SU-DHL-6 (cell line): ENCODE results near the gene SREBF2.

Source experiments
- CTCF ChIP-seq: fragments of 200-600 bp; sonication (generic); IDR thresholded peaks from one replicate; pipeline ENCODE4 v1.5.1; 2017; ENCODE audit warnings: antibody characterized with exemption, mild to moderate bottlenecking, low read length, moderate library complexity; ENCODE audit not compliant: insufficient read depth, poor library complexity, severe bottlenecking
- EZH2phosphoT487 ChIP-seq: fragments of 200-600 bp; sonication (generic), shearing (Covaris generic); conservative IDR thresholded peaks from 2 replicates; pipeline ENCODE4 v1.6.1; 2018; ENCODE audit warnings: mild to moderate bottlenecking, antibody characterized with exemption, low read length, moderate library complexity, mixed read lengths

DNA sequence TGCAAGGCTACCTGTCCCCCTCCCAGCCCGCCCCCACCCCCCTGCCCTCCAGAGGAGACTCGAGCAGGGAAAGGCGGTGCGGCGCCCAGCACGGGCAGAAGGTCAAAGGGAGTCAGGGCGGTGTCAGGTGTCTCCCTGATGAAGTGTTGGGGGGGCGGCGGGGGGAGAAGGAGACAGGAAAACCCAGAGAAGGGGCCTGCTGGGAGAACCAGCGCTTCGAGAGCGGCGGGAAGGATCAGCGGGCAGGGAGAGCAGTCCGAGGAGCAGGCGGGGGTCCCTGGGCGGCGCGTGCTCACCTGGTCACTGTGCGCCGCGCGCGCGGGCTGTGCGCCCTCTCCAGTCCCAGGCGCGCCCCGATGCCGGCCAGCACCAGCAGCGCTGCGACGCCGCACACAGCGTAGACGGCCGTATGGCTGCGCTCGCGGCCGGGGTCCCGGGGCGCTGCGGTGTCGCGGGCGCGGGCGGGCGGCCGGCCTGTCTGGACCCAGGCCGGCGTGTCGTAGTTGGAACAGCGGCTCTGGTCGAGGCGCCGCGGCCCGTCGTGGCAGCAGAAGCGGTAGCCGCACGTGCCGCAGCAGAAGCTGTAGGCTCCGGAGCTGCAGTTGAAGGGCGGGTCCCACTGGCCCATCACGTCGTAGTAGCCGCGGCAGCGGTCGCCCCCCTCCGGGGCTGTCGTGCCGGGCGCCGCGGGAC is 81.1 kb downstream of the SREBF2 start:
- TF ChIP-seq CTCF, result no peak
- TF ChIP-seq EZH2phosphoT487, result 0 out of 2 replicates have a peak, but pooled peaks have one; percentile 57
